ENCODE results near the gene BAIAP3.

GRCh38 chr16:1340730-1341494 is 7.5 kb downstream of the BAIAP3 start:
- no peak for TF ChIP-seq POLR2A (IDR thresholded peaks at IDR 0.05)
- TF ChIP-seq CTCF (IDR thresholded peaks at IDR 0.05) = no peak
